GM18498 (cell line): ENCODE results near the gene BET1.

Source experiments
- ATAC-seq: cut with Tn5 transposase; IDR thresholded peaks from one replicate; pipeline ENCODE4 v1.9.1; 2021; ENCODE audit warnings: mild to moderate bottlenecking, moderate library complexity; ENCODE audit not compliant: unreplicated experiment

The BET1 gene

DNA sequence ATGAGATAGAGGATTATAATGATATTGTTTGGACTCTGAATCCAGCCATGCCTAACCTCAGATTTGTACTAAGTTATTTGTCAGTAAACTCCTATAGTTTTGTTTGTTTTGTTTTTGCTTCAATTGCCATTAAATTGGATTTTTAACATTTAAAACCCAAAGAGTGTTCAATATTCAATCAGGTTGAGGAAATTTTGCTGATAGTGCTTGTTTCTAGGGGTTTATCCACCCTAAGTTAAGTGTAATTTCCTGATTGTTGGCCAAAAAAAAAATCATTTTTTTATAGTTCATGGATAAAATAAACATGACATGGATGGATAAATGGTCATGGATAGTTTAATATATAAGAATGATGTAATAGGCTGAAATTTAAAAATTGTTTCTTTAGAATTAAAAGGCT lies 11.4 kb upstream of the BET1 start:
- ATAC-seq = no peak

DNA sequence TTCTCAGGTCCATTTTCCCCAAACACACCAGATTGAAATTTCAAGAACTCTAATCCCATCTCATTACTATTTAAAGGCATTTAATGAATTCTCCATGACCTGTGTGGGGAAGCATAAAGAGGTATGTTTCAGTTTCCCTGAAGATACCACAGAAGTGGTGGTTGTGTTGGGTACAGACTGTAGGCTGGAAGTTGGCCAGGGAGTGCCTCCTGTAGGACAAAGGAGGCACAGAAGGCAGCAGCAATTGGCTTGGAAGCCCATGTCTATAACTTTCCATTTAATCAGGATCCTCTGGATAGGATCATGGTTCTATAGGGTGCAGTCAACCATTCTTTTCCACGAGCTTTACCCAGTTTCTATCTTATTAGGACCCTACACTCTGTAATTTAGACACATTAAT lies 8.6 kb upstream of the BET1 start:
- ATAC-seq = no peak

DNA sequence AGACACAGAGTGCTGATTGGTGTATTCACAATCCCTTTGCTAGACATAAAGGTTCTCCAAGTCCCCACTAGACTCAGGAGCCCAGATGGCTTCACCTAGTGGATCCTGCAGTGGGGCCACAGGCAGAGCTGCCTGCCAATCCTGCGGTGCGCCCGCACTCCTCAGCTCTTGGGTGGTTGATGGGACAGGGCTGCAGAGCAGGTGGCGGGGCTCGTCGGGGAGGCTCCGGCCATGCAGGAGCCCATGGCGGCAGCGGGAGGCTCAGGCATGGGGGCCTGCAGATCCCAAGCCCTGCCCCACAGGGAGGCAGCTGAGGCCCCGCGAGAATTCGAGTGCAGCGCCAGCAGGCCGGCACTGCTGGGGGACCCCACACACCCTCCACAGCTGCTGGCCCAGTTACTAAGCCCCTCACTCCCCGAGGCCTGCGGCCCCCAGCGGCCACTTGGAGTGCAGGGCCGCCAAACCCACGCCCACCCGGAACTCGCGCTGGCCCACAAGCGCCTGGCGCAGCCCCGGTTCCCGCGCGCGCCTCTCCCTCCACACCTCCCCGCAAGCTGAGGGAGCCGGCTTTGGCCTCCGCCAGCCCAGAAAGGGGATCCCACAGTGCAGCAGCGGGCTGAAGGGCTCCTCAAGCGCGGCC lies 7.7 kb upstream of the BET1 start:
- no peak for ATAC-seq

DNA sequence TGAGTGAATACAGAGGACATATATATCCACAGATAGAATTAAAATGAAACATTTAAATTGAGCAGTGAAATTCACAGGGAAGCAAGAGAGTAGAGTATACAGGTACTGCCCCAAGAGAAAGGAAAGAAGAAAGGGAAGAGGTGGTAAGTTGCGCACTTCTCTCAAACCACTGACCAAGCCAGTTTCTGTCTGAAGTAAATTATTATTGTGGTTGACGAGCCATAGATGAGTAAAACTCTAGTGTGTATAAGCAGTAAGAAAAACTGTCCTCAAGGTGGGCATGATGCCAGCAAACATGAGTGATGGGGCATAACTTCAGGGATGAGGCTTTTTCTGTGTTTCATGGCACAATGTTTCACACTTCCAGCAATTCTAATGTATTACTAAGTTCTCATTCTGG lies 4.4 kb upstream of the BET1 start:
- peak; percentile 19 for ATAC-seq

DNA sequence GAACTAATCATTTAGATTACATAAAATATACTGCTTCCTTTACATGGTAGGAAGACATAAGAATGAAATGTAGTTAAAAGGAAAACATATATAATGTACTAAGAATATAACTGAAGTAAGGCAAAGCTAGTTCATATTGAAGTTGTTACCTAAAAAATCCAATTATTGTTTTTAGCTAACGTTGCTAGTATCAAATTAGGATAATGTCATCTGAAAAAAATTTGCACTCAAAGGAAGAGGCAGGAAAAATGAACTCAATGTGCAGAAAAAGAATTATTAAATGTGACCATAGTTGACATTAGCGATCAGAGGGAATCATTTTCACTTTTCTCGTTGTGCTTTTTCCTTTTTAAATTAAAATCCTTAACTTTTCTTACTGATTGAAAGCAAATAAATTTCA lies 1.6 kb upstream of the BET1 start:
- ATAC-seq = no peak

DNA sequence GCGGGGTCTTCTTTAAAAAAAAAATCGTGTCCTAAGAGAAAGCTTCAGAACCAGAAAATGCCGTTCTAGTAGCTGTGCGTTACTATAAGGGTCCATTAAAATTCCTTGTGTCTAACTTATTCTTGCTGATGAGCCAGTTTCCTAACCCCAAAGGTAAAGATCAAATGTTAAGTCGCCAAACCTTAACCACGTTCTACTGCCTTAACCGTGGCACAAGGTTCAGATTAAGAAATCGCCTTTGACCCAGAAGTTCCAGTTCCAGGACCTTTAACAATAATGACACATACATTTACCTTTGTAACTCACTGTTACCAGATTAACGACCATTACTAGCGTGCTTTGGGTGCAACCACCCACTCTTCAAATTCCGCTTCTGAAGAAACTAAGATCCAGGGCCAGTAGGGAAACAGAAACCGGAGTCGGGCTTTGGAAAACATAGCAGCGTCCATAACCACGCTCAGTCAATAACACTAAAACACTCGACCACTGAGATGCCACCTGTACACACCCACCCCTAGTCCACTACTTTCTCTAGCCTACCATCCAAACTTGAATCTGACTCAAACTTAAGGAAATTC lies 620 bp downstream of the BET1 start:
- ATAC-seq = peak; percentile 36

DNA sequence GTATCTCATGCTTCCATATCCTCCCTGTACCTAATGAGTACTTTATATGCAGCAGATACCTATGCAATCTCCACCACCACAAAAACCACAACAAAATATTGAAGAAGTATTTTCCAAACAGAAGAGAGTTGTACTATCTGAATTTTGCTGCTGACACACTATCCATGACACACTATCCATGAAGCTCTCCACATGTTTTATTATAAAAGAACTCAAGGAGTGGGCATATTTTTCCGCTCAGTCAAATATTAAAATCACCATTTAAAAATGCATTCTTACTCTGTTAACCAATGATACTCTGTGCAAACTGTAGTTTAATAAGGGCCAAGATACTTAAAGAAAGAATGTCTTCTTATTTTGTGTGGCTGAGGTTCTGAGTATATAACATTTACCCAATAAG lies 2.8 kb downstream of the BET1 start:
- ATAC-seq = no peak

DNA sequence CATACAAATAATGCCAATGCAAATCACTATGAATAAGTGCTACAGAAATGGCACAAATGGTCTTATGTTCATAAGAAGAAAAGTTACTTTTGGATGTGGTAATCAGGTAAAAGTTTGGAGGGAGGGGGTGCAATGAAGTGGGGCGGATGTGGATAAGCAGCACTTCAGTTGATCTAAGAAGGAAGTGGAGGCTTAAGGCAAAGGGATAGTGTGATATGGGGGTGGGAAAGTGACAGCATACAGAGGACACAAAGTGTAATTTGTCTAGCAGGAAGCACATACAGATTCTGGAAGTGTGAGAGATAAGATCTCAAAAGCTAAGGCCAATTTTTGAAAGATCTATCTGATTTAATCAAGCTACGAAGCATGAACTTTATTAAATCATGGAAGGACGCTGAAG lies 6.3 kb downstream of the BET1 start:
- ATAC-seq = no peak

DNA sequence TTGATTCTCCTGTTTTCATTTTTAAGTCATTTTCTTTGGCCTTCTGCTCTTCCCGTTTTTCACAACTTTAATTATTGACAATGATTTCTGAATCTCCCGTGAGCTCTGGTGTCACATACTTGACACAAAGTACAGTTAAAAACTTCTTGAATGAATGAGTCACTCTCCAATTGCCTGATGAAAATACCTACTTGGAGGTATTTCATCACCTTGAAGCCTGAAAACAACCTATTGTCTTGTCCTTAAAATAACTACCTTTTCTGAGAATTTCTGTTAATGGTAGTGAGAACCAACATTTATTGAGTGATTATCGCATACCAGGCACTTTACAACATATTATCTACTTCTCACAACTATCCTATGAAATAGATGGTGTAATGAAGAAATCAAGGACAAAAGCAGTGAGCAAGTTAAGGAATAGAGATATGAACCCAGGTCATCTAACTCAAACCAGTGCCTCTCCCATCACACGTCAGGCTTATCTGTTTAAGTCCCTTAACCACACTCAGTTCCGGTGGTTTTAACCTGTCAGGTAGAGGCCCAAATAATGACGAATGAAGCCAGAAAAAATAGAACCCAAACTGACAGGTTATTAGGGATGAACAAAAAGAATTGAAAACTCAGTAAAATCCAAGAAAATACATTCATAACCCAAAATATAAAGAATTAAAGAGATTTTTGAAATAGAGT lies 11.6 kb downstream of the BET1 start:
- peak; percentile 57 for ATAC-seq

DNA sequence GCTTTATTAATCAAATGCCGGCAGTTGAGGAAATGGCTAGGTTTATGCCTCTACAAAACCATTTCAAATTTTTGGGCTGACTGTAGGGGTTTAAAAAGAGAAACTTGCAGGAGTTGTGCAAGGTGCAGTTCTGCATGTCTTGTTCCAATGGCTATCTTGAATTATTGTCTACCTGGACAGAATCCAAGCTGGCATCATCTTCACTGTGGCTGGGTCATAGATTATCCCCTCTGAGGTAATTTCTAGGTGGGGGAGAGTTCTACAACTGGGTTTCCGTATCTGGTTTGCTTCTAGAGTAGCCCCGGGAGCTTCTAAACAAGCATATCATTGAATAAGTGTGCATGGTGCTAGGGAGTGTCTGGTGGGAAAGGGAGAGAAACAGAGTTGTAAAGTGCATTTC lies 16.9 kb downstream of the BET1 start:
- ATAC-seq = no peak

DNA sequence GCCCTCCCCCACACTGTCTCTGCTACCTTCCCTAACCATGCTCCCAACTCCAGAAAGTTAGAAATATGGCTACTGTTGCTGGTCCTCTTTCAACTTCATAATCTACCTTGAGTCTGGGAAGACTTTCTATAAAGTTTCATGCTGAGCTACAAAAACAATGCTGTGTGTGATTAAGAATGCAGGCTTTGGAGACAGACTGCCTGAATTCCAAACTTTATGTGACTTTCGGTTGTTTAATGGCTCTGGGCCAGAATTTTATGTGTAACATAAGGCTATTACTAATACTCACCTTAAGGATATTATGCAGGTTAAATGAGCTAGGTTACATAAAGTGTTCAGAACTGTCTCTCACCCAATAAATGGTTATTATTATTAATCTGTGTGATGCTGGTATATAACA lies 19.1 kb downstream of the BET1 start:
- ATAC-seq = no peak

DNA sequence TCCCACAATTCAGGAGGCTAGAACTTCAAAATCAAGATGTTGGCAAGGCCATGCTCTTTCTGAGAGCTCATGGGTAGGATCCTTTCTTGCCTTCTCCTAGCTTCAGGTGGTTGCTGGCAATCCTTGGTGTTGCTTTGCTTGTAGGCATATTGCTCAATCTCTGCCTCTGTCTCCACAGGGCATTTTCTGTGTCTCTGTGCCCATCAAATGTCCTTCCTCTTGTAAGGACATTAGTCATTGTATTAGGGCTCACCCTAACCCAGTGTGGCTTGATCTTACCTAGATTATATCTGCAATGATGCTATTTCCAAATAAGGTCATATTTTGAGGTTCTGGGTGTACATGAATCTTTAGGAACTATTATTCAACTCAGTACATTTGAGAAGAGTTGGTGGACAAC lies 20.1 kb downstream of the BET1 start:
- no peak for ATAC-seq

DNA sequence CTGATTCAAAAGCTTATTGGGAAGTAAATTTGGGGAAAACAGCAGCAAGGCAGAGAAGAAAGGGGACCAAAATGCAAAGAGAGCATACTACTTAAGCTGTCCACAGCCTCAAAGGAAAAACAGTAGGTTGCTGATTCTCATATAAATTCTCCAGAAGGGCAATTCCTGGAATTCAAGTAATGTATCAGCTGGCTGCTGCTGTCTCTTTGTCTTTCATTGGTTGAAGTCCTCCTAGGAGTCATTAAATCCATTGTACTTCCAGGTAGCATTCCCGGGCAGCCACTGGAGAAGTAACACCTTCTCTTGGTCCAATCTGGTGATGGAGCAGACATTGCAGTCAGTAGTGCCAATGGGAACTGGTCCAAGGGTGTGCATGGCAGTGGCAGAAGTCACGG lies 22.7 kb downstream of the BET1 start:
- no peak for ATAC-seq

DNA sequence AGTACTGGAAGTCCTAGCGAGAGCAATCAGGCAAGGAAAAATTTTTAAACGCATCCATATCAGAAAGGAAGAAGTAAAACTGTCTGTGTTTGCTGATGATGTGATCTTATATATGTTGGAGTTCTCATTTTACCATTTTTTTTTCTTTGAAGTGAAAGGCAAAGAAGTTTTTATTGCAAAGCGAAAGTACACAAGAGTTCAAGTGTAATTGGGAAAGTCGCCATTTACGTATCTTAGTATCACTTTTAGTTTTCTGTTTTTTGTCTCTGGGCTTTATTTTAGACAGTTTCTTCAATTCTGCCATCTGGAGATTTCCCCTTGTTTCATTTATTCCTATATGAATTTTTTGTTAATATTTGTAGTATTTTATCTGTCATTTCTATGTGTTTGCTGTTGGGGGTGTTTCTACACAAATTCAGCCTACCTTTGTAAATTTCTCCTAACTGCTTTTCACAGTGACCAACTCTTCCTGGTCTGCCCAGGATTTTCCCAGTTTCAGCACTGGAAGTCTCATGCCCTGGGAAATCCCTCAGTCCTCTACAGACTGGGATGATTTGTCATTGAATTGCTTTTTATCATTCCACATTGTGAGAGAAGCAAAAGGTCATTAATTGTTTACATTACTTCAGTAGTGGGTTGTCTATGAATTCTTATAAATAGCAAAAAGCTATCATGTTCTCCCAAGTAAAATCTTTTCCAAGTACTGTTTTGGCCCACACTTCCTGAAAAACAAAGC lies 23.2 kb downstream of the BET1 start:
- no peak for ATAC-seq

DNA sequence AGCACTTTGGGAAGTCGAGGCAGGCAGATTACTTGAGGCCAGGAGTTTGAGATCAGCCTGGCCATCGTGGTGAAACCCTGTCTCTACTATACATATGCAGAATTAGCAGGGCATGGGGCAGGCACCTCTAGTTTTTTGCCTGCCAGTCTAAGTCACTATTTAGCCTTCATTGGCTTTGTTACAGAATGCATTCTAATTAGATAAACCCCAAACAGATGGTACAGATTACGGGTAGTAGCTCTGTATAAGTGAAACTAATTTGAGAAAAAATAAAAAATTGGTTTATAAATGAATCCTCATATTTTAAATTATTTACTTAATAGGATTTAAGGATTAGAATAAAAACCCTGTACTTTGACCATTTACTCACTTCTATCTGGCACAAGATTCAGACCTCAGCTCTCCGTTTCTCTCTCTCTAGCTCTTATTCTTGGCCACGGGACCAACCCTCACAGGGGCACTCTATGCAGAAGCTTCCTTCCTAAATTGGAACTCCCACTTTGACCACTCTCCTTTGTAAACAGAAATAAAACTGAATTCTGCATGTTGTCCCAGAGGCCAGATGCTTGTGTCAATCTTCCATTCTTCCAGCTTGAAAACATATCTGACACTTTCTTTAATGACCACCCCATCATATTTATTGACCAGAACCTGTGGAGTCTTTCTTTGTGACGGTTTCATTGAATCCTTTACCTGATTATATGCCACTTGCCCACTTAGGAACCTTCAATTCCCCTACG lies 26.8 kb downstream of the BET1 start:
- no peak for ATAC-seq

DNA sequence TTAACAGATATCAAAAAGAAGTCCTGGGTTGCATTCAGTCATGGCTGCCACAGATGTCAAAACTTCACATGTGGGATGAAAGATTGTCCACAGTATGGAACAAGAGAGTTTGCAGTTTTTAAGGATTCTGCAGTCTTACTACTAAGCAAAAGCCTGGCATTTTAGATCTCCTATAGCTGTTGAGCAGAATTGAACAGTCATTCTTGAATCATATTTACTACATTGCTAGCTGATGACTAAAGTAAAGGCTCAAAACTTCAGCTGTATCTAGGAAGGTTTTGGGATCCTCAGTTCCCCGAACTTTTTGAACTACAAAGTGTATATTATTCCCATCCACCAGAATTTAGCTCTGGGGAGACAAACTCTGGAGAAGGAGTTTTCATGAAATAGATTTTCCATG lies 31.0 kb downstream of the BET1 start:
- ATAC-seq = no peak

DNA sequence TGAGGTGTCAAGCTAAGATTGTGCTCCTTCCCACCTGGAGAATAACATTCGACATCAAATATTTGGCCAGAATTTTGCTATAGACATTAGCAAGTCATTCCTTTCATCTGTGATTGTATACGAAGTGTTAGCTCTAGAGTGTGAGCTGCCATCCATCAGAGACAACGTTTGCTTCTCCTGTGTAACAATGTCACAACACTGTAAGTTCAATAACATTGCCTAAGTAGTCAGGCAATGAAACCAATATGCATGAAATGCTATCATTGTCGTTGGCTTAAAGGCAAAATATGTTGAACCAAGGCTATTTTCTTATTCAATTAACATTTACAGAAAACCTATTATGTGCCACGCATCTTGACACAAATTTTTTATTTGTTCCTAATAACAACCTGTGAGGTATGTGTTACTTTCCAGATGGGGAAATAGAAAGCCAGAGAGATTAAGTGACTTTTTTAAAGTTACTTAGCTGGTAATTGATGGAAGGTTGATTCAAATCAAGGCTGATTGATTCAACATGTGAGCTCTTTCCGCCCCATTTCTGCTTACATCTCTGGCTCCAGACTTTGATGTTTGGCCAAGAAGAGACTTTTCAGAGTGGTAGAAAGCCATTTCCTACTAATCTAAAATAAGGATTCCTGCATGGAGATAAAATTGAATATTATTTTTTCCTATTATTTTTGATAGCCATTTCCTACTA lies 32.0 kb downstream of the BET1 start:
- ATAC-seq = no peak

DNA sequence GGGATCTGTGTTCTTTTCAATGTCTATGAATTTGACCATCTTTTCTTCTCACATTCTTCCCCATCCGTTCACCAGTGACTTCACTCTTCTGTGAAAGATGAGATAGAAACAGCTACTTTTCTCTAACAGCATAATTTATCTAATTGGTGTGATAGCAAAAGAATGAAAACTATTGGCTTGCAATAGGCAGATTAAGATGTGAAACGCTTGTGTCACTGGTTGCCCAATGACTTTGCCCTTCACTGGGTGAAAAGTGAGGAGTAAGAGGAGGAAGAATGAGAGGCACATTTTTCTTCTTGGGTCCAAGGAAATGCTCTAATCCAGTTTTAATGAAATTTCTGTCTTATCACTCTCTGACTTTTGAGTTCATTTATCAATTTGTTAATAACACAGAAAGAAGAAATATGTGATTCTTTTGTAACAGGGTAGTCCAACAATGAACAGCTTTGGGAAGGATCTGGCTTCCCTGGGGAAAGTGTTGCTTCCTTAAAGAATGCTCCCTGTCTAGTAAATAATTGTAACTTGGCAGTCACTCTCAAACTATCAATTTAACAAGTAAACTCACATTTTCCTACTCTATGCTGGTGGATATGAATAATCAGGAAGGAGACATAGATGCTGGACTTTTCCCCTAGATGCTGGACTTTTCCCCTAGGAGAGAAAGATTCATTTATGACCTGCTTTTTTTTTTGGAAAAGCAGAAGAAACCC lies 35.1 kb downstream of the BET1 start:
- ATAC-seq = no peak

DNA sequence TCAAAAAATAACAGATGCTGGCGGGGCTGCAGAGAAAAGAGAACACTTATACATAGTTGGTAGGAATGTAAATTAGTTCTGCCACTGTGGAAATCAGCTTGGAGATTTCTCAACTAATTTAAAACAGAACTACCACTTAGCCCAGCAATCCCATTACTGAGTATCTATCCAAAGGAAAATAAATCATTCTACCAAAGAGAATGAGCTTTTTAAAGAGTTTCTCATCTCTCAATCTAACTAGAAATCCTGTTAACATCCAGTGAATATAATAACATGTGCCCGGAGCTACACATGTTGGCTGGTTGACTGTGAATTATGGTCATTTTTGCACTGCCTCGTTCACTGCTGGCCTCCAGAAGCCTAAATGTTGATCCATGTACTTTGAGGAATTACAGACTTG lies 39.3 kb downstream of the BET1 start:
- no peak for ATAC-seq

DNA sequence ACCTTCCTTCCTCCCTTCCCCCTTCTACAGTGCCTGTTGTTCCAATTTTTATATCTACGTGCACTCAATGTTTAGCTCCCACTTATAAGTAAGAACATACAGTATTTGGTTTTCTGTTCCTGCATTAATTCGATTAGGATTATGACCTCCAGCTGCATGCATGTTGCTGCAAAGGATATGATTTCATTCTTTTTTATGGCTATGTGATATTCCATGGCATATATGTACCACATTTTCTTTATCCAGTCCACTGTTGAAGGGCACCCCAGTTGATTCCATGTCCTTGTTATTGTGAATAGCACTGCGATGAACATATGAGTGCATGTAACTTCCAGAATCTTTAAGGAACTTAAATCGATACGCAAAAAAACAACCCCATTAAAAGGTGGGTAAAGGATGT lies 39.9 kb downstream of the BET1 start:
- ATAC-seq = no peak
